ENCODE results near the gene TCIRG1.

- TF ChIP-seq CTCF (IDR thresholded peaks at IDR 0.05) (no peak), EZH2phosphoT487 (IDR thresholded peaks at IDR 0.05) (no peak)
Measured at GRCh38 chr11:68050371-68050841, 11.6 kb downstream of the TCIRG1 start.

Measured in neural progenitor cell (in vitro differentiated cells).